H9 (cell line): ENCODE measurements around the gene EGFL8. TPM values are rescaled to one million over a fixed set of nuclear protein-coding genes. Genes with fewer than 3 reads are reported as not detected.

Experiments used
- DNase-seq: peaks from one replicate; pipeline ENCODE4 v3.0.0-alpha.2; 2017
- H2AFZ ChIP-seq: one replicate; pipeline ENCODE4 v1.6.1; 2013; ENCODE audit warnings: mild to moderate bottlenecking, low read length, control low read depth, moderate library complexity
- H2AK5ac ChIP-seq: 2 replicates; pipeline ENCODE4 v1.6.1; 2013; ENCODE audit warnings: low read length, control low read depth, mixed read lengths; ENCODE audit not compliant: insufficient read length
- H2BK120ac ChIP-seq: one replicate; pipeline ENCODE4 v1.6.1; 2013; ENCODE audit warnings: low read depth, mild to moderate bottlenecking, low read length, control low read depth, inconsistent platforms; ENCODE audit not compliant: poor library complexity, severe bottlenecking
- H2BK12ac ChIP-seq: 2 replicates; pipeline ENCODE4 v1.6.1; 2013; ENCODE audit warnings: low read length, control low read depth, mixed read lengths, low read depth; ENCODE audit not compliant: insufficient read length
- H2BK15ac ChIP-seq: 2 replicates; pipeline ENCODE4 v1.6.1; 2013; ENCODE audit warnings: low read depth, low read length, control low read depth
- H2BK20ac ChIP-seq: one replicate; pipeline ENCODE4 v1.6.1; 2013; ENCODE audit warnings: low read depth, mild to moderate bottlenecking, low read length, control low read depth, inconsistent platforms; ENCODE audit not compliant: poor library complexity, severe bottlenecking
- H2BK5ac ChIP-seq: 2 replicates; pipeline ENCODE4 v1.6.1; 2013; ENCODE audit warnings: low read length, control low read depth, mixed read lengths; ENCODE audit not compliant: insufficient read length
- H3K14ac ChIP-seq: 2 replicates; pipeline ENCODE4 v1.6.1; 2013; ENCODE audit warnings: low read length, control low read depth; ENCODE audit not compliant: insufficient read depth
- H3K18ac ChIP-seq: 2 replicates; pipeline ENCODE4 v1.6.1; 2013; ENCODE audit warnings: low read depth, mild to moderate bottlenecking, mixed read lengths, low read length, control low read depth; ENCODE audit not compliant: insufficient read length
- H3K23ac ChIP-seq: 2 replicates; pipeline ENCODE4 v1.6.1; 2013; ENCODE audit warnings: low read length, control low read depth, mixed read lengths, low read depth; ENCODE audit not compliant: insufficient read length
- H3K23me2 ChIP-seq: 2 replicates; pipeline ENCODE4 v1.6.1; 2013; ENCODE audit warnings: low read depth, mild to moderate bottlenecking, mixed read lengths, low read length, control low read depth; ENCODE audit not compliant: insufficient read length, poor library complexity, severe bottlenecking
- H3K27ac ChIP-seq: 2 replicates; pipeline ENCODE4 v1.5.1; 2013; ENCODE audit warnings: low read length, control low read depth, mixed read lengths, low read depth; ENCODE audit not compliant: insufficient read length
- H3K27me3 ChIP-seq: 2 replicates; pipeline ENCODE4 v1.6.1; 2013; ENCODE audit warnings: low read length, control low read depth, inconsistent platforms; ENCODE audit not compliant: insufficient read depth
- H3K4ac ChIP-seq: 2 replicates; pipeline ENCODE4 v1.6.1; 2013; ENCODE audit warnings: low read depth, mild to moderate bottlenecking, control low read depth, inconsistent platforms, low read length, moderate library complexity
- H3K4me1 ChIP-seq: 2 replicates; pipeline ENCODE4 v1.6.1; 2013; ENCODE audit warnings: low read length, control low read depth, inconsistent platforms; ENCODE audit not compliant: insufficient read depth
- H3K4me2 ChIP-seq: 2 replicates; pipeline ENCODE4 v1.6.1; 2013; ENCODE audit warnings: low read length, control low read depth, mixed read lengths; ENCODE audit not compliant: insufficient read length, insufficient read depth
- H3K56ac ChIP-seq: 2 replicates; pipeline ENCODE4 v1.6.1; 2013; ENCODE audit warnings: low read depth, mild to moderate bottlenecking, mixed read lengths, low read length, control low read depth; ENCODE audit not compliant: insufficient read length
- H3K79me1 ChIP-seq: 2 replicates; pipeline ENCODE4 v1.6.1; 2013; ENCODE audit warnings: low read depth, mild to moderate bottlenecking, moderate library complexity, low read length, control low read depth, inconsistent platforms; ENCODE audit not compliant: insufficient read depth, poor library complexity, severe bottlenecking
- H3K79me2 ChIP-seq: 2 replicates; pipeline ENCODE4 v1.6.1; 2013; ENCODE audit warnings: low read length, control low read depth, inconsistent platforms; ENCODE audit not compliant: insufficient read depth
- H3K9ac ChIP-seq: 2 replicates; pipeline ENCODE4 v1.6.1; 2013; ENCODE audit warnings: low read length, control low read depth, mixed read lengths; ENCODE audit not compliant: insufficient read length; ENCODE audit errors: extremely low read depth
- H3K9me3 ChIP-seq: one replicate; pipeline ENCODE4 v1.6.1; 2013; ENCODE audit warnings: low read depth, low read length, inconsistent platforms; ENCODE audit not compliant: control insufficient read depth
- H3T11ph ChIP-seq: one replicate; pipeline ENCODE4 v1.6.1; 2013; ENCODE audit warnings: mild to moderate bottlenecking, low read length, control low read depth, inconsistent platforms
- H4K20me1 ChIP-seq: one replicate; pipeline ENCODE4 v1.6.1; 2013; ENCODE audit not compliant: control insufficient read depth, insufficient read length, insufficient read depth
- H4K5ac ChIP-seq: 2 replicates; pipeline ENCODE4 v1.6.1; 2013; ENCODE audit warnings: low read depth, mild to moderate bottlenecking, mixed read lengths, low read length, control low read depth; ENCODE audit not compliant: insufficient read length
- H4K8ac ChIP-seq: replicated peaks from 2 replicates; pipeline ENCODE4 v1.6.1; 2013; ENCODE audit warnings: low read length, control low read depth, mixed read lengths, low read depth; ENCODE audit not compliant: insufficient read length
- H4K91ac ChIP-seq: 2 replicates; pipeline ENCODE4 v1.6.1; 2013; ENCODE audit warnings: low read depth, mild to moderate bottlenecking, moderate library complexity, mixed read lengths, low read length, control low read depth; ENCODE audit not compliant: insufficient read length
- H3K27ac Mint-ChIP-seq, 3 experiments: 2 replicates in 2 of 3; 3 replicates in 1 of 3; pipeline ENCODE4 v1.8.0; 2020 to 2021; ENCODE audit warnings: mixed read lengths in 3 of 3, mild to moderate bottlenecking in 1 of 3, moderate library complexity in 1 of 3
- H3K27me3 Mint-ChIP-seq: 2 replicates; pipeline ENCODE4 v1.8.0; 2021; ENCODE audit warnings: low read depth, mild to moderate bottlenecking, moderate library complexity, mixed read lengths
- H3K36me3 Mint-ChIP-seq, 3 experiments: 2 replicates in 2 of 3; 3 replicates in 1 of 3; pipeline ENCODE4 v1.8.0; 2020 to 2021; ENCODE audit warnings: low read depth in 3 of 3, mixed read lengths in 3 of 3; ENCODE audit not compliant: insufficient read depth in 1 of 3
- H3K4me1 Mint-ChIP-seq, 2 experiments: 2 replicates each; pipeline ENCODE4 v1.8.0; 2020; ENCODE audit warnings: mixed read lengths in 2 of 2
- H3K4me3 Mint-ChIP-seq, 2 experiments: 2 replicates in 1 of 2; 3 replicates in 1 of 2; pipeline ENCODE4 v1.8.0; 2020 to 2021; ENCODE audit warnings: mild to moderate bottlenecking in 2 of 2, mixed read lengths in 2 of 2, moderate library complexity in 1 of 2
- H3K9me3 Mint-ChIP-seq, 2 experiments: 2 replicates in 1 of 2; 3 replicates in 1 of 2; pipeline ENCODE4 v1.8.0; 2020; ENCODE audit warnings: mild to moderate bottlenecking in 2 of 2, mixed read lengths in 2 of 2, moderate library complexity in 1 of 2
- CTCF ChIP-seq: fragments of 200-600 bp; sonication (generic); conservative IDR thresholded peaks from 3 replicates; pipeline ENCODE4 v1.8.0; 2021; ENCODE audit warnings: antibody characterized with exemption, mild to moderate bottlenecking
- WGBS: extraction: QIAGEN DNeasy Blood & Tissue Kit; methylation state at CpG from one replicate; pipeline ENCODE4 v1.1.7; 2013; ENCODE audit warnings: missing lambda C conversion rate, low lambda C conversion rate, mixed read lengths; ENCODE audit not compliant: insufficient read length; ENCODE audit errors: extremely low coverage; 5-methylcytosine and 5-hydroxymethylcytosine counted together
- total RNA-seq: library from RNA; stranded (reverse); gene quantifications from 2 replicates; pipeline ENCODE4 v1.2.1, GENCODE V29; 2021

Gene EGFL8
- total RNA-seq, 1 experiment from 2014 or later: 27.2 TPM

- peaks cover 3% of the 10 kb centered on the region for H3K23me2 ChIP-seq
- no peaks in the 10 kb centered on the region for H3K27me3 ChIP-seq
- H3K79me1 ChIP-seq: no peaks in the 10 kb centered on the region
- Mint-ChIP-seq H3K4me3 (peak overlapping the region; percentile 99), H3K27ac (peak overlapping the region; percentile 99 to 100 (median 100); a peak in 5 of 7 replicates), H3K9me3 (no peaks in the 10 kb centered on the region), H3K36me3 (peaks cover 11 to 40% (median 31%) of the 10 kb centered on the region in 3 experiments; a peak in 6 of 7 replicates), H3K4me1 (peaks cover 22 to 31% of the 10 kb centered on the region in 2 experiments), H3K27me3 (no peaks in the 10 kb centered on the region; the same call in 1 of the 2 replicates)
- no peaks in the 10 kb centered on the region for H3K9me3 ChIP-seq
- H4K91ac ChIP-seq: no peak overlapping the region
- H2BK120ac ChIP-seq: no peak overlapping the region
- H4K20me1 ChIP-seq: no peaks in the 10 kb centered on the region
- H3K27ac ChIP-seq: no peak overlapping the region
- no peak overlapping the region for H4K5ac ChIP-seq
- peak overlapping the region; percentile 90 for H3K9ac ChIP-seq
- WGBS: no CpG with 5 or more reads among the region's 8 CpGs
- no peak for TF ChIP-seq CTCF
- no peak overlapping the region for H2BK20ac ChIP-seq
- H3K56ac ChIP-seq: no peak overlapping the region
- no peak overlapping the region for H2BK12ac ChIP-seq
- H3K18ac ChIP-seq: no peak overlapping the region
- peak overlapping the region; percentile 93 for H3K4me2 ChIP-seq
- no peak overlapping the region for H2BK15ac ChIP-seq
- H3K4me1 ChIP-seq: no peaks in the 10 kb centered on the region
- no peak overlapping the region for H2AK5ac ChIP-seq
- no peak overlapping the region for H2AFZ ChIP-seq
- no peak overlapping the region for H3T11ph ChIP-seq
- H3K14ac ChIP-seq: no peak overlapping the region
- no peak overlapping the region for H2BK5ac ChIP-seq
- H3K4ac ChIP-seq: no peak overlapping the region
- peak overlapping the region; percentile 33 for H4K8ac ChIP-seq
- H3K23ac ChIP-seq: no peak overlapping the region
- no peaks in the 10 kb centered on the region for H3K79me2 ChIP-seq
- DNase-seq: no peak
Observed at GRCh38 chr6:32126880-32127279, 37.5 kb upstream of the EGFL8 start.
